Parathyroid adenoma (tissue), 2 donors: ENCODE data around the gene ENTREP3.

Experiments used
- H2AFZ ChIP-seq: fragments of 300-600 bp; sonication (generic); one replicate; pipeline ENCODE4 v1.7.0; 2017; ENCODE audit warnings: antibody characterized with exemption, mild to moderate bottlenecking
- H3K27ac ChIP-seq: fragments of 300-600 bp; sonication (generic); one replicate; pipeline ENCODE4 v1.7.0; 2017
- H3K27me3 ChIP-seq: fragments of 300-600 bp; sonication (generic); one replicate; pipeline ENCODE4 v1.7.0; 2017; ENCODE audit warnings: low read length; ENCODE audit not compliant: control insufficient read depth, insufficient read depth
- H3K36me3 ChIP-seq: fragments of 300-600 bp; sonication (generic); one replicate; pipeline ENCODE4 v1.7.0; 2017; ENCODE audit warnings: low read length; ENCODE audit not compliant: control insufficient read depth, insufficient read depth
- H3K4me1 ChIP-seq: fragments of 300-600 bp; sonication (generic); one replicate; pipeline ENCODE4 v1.7.0; 2017; ENCODE audit warnings: control low read depth
- H3K4me2 ChIP-seq: fragments of 300-600 bp; sonication (generic); one replicate; pipeline ENCODE4 v1.7.0; 2017; ENCODE audit warnings: low read length
- H3K4me3 ChIP-seq: fragments of 300-600 bp; sonication (generic); one replicate; pipeline ENCODE4 v1.7.0; 2017; ENCODE audit warnings: low read depth, low read length
- H3K79me2 ChIP-seq: fragments of 300-600 bp; sonication (generic); one replicate; pipeline ENCODE4 v1.7.0; 2017; ENCODE audit warnings: control low read depth
- H3K9ac ChIP-seq: fragments of 300-600 bp; sonication (generic); one replicate; pipeline ENCODE4 v1.7.0; 2017; ENCODE audit warnings: mild to moderate bottlenecking
- H3K9me3 ChIP-seq: fragments of 300-600 bp; sonication (generic); one replicate; pipeline ENCODE4 v1.7.0; 2017; ENCODE audit warnings: low read length; ENCODE audit not compliant: control insufficient read depth
- TF ChIP-seq, protein P1 (sequence below): fragments of 300-600 bp; sonication (generic); IDR thresholded peaks from one replicate; pipeline ENCODE4 v1.7.0; 2017; ENCODE audit warnings: antibody characterized with exemption, mild to moderate bottlenecking
- donor health status: primary hyperparathyroidism.

Gene ENTREP3

DNA sequence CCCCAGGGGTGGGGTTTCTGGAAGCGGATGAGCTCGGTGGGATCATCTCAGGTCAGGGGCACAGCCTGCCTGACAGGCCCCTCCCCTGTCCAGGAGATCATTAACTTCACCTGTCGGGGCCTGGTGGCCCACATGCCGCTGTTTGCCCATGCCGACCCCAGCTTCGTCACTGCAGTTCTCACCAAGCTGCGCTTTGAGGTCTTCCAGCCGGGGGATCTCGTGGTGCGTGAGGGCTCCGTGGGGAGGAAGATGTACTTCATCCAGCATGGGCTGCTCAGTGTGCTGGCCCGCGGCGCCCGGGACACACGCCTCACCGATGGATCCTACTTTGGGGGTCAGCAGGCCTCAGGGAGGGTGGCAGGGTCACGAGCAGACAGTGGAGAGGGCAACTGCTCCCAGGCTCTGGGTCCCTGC, 30.4 kb upstream of the ENTREP3 start:
- Histone ChIP-seq H3K4me1 (no peaks in the 10 kb centered on the region), H3K27me3 (no peaks in the 10 kb centered on the region), H3K9me3 (no peaks in the 10 kb centered on the region), H3K4me2 (no peak overlapping the region), H3K79me2 (no peaks in the 10 kb centered on the region), H3K9ac (no peak overlapping the region), H3K27ac (no peak overlapping the region), H3K4me3 (no peak overlapping the region), H3K36me3 (no peaks in the 10 kb centered on the region), H2AFZ (no peak overlapping the region)
- TF ChIP-seq, protein P1, sequence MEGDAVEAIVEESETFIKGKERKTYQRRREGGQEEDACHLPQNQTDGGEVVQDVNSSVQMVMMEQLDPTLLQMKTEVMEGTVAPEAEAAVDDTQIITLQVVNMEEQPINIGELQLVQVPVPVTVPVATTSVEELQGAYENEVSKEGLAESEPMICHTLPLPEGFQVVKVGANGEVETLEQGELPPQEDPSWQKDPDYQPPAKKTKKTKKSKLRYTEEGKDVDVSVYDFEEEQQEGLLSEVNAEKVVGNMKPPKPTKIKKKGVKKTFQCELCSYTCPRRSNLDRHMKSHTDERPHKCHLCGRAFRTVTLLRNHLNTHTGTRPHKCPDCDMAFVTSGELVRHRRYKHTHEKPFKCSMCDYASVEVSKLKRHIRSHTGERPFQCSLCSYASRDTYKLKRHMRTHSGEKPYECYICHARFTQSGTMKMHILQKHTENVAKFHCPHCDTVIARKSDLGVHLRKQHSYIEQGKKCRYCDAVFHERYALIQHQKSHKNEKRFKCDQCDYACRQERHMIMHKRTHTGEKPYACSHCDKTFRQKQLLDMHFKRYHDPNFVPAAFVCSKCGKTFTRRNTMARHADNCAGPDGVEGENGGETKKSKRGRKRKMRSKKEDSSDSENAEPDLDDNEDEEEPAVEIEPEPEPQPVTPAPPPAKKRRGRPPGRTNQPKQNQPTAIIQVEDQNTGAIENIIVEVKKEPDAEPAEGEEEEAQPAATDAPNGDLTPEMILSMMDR, result no peak

DNA sequence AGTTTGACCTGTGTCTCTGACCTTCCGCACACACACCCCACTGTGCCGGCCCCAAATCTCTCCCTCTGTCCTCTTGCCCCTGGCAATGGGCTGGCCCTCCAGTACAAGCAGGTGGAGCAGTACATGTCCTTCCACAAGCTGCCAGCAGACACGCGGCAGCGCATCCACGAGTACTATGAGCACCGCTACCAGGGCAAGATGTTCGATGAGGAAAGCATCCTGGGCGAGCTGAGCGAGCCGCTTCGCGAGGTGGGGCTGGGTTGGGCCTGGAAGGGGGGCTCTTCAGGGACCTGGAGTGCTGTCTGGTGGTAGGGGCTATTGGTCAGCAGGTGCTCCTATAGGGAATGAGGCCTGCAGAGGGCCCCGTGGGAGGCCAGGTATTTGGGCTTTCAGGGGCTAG, 29.8 kb upstream of the ENTREP3 start:
- Histone ChIP-seq H3K4me3 (no peak overlapping the region), H3K79me2 (no peaks in the 10 kb centered on the region), H3K9me3 (no peaks in the 10 kb centered on the region), H3K27ac (no peak overlapping the region), H3K27me3 (no peaks in the 10 kb centered on the region), H3K36me3 (no peaks in the 10 kb centered on the region), H2AFZ (no peak overlapping the region), H3K4me1 (no peaks in the 10 kb centered on the region), H3K4me2 (no peak overlapping the region), H3K9ac (no peak overlapping the region)
- TF ChIP-seq, protein P1, result no peak

DNA sequence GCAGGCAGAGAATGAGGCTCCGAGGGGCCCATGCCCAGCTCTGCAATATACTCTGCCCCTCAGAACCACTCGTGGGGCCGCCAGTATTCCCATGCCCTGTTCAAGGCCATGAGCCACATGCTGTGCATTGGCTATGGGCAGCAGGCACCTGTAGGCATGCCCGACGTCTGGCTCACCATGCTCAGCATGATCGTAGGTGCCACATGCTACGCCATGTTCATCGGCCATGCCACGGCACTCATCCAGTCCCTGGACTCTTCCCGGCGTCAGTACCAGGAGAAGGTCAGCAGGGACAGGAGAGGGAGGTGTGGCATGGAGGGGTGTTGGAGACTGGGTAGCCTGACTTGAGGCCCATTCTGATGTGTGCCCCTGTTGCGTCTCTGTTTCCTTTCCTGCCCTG, 29.2 kb upstream of the ENTREP3 start:
- no peaks in the 10 kb centered on the region for H3K79me2 ChIP-seq
- no peak overlapping the region for H3K4me2 ChIP-seq
- no peak overlapping the region for H3K4me3 ChIP-seq
- TF ChIP-seq, protein P1, result no peak
- no peaks in the 10 kb centered on the region for H3K36me3 ChIP-seq
- H2AFZ ChIP-seq, result no peak overlapping the region
- H3K4me1 ChIP-seq, result no peaks in the 10 kb centered on the region
- no peak overlapping the region for H3K9ac ChIP-seq
- H3K27ac ChIP-seq, result no peak overlapping the region
- no peaks in the 10 kb centered on the region for H3K27me3 ChIP-seq
- no peaks in the 10 kb centered on the region for H3K9me3 ChIP-seq

DNA sequence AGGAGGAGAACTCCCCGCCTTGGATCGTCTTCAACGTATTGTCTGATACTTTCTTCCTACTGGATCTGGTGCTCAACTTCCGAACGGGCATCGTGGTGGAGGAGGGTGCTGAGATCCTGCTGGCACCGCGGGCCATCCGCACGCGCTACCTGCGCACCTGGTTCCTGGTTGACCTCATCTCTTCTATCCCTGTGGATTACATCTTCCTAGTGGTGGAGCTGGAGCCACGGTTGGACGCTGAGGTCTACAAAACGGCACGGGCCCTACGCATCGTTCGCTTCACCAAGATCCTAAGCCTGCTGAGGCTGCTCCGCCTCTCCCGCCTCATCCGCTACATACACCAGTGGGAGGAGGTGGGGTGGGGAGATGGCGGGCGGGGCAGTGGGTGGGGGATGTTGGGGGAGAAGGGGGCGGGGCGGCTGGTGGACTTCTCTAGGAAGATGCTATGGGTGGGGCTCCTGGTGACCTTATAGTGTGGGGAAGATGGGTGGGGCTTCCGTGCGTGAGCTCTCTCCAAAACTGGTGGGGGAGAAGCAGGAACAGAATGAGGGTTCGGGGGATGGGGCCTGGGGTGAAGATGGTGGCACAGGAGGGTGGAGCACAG, 27.3 kb upstream of the ENTREP3 start:
- Histone ChIP-seq H3K4me1 (peaks cover 3% of the 10 kb centered on the region), H3K27me3 (no peaks in the 10 kb centered on the region), H2AFZ (no peak overlapping the region), H3K9me3 (no peaks in the 10 kb centered on the region), H3K36me3 (no peaks in the 10 kb centered on the region), H3K27ac (no peak overlapping the region), H3K79me2 (no peaks in the 10 kb centered on the region), H3K9ac (no peak overlapping the region), H3K4me3 (no peak overlapping the region), H3K4me2 (no peak overlapping the region)
- TF ChIP-seq, protein P1, result no peak

GRCh38 chr1:155279268-155279667, 24.0 kb upstream of the ENTREP3 start:
- H3K4me3 ChIP-seq, result no peak overlapping the region
- no peaks in the 10 kb centered on the region for H3K79me2 ChIP-seq
- H3K4me2 ChIP-seq, result no peak overlapping the region
- H3K9ac ChIP-seq, result no peak overlapping the region
- no peak overlapping the region for H2AFZ ChIP-seq
- no peaks in the 10 kb centered on the region for H3K27me3 ChIP-seq
- peaks cover 3% of the 10 kb centered on the region for H3K4me1 ChIP-seq
- no peaks in the 10 kb centered on the region for H3K9me3 ChIP-seq
- H3K27ac ChIP-seq, result no peak overlapping the region
- TF ChIP-seq, protein P1, result no peak
- no peaks in the 10 kb centered on the region for H3K36me3 ChIP-seq
